Superior temporal gyrus (tissue), 1 donor: Measurements from ENCODE around the gene HOXA11.

ENCODE experiments used
- DNase-seq: peaks from one replicate; pipeline ENCODE4 v3.0.0-alpha.2; 2016; ENCODE audit errors: extremely low spot score

Gene HOXA11

DNA sequence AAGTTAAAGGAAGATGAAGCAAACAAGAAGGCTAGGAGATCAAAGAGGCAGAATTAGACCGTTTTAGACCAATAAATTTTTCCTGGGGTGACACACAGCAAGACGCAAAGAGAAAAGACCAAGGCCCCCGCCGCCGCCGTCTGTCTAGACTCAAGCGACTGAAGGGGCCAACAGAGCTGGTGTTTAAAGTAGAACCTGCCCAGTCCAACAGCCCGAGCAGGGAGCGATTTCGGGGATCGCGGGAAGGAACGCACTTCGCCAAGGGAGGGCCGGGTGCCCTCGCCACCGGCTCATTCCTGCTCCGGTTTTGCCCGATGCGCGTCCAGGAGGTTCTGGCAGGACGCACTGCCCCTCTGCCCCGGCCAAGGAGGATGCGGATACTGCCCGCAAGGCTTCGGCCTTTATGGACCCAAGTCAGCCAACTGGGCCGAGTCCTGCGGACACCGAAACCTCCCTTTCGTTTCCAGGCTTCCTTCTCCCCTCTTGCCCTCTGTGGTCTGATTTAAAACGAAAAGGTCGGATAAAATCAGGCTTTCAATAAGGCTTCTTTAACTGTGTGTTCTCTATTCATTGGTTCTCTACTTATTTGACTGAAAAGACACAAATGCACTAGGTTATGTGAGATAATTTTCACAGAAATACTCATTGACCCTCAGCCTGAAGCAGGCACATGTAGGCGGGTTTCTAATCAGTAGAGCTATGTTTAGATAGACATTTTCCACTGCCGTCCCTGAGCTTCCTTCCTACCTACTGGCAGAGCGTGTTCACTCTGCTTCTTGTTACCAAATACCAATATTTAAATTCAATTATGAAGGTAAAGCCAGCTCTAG is 26.4 kb downstream of the HOXA11 start:
- no peak for DNase-seq

DNA sequence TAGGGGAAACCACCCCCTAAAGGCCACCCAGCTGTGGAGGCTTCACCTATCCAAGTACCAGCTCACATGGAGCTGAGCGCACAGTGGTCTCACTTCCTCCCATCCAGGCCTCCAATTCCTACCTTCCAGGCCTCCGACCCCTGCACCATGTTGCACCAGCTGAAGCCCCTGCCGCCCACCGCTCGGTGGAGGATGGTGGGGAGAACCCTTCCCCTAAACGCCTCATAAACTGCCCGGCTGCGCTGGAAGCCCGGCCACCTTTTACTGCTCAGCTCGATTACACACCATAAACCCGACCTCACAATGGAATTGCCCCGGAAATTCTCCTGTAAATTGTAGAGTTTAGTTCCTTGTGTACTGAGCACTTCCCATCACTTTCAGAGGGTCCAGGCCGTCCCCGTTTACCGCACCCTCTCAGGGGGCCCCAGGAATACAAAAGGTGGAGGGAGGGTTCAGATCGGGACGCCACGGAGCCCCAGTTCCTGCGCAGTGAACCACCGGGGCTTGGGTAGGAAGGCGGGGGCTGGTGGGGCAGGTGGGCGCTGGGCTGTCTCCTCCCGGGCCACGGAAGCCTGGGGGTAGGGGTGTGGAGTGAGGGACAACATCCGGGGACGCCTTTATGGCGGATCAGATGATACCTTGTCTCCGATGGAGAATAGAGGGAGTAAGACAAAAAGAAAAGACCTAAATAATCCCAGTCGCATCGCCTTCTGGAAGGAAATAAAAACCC is 27.2 kb downstream of the HOXA11 start:
- DNase-seq = no peak

DNA sequence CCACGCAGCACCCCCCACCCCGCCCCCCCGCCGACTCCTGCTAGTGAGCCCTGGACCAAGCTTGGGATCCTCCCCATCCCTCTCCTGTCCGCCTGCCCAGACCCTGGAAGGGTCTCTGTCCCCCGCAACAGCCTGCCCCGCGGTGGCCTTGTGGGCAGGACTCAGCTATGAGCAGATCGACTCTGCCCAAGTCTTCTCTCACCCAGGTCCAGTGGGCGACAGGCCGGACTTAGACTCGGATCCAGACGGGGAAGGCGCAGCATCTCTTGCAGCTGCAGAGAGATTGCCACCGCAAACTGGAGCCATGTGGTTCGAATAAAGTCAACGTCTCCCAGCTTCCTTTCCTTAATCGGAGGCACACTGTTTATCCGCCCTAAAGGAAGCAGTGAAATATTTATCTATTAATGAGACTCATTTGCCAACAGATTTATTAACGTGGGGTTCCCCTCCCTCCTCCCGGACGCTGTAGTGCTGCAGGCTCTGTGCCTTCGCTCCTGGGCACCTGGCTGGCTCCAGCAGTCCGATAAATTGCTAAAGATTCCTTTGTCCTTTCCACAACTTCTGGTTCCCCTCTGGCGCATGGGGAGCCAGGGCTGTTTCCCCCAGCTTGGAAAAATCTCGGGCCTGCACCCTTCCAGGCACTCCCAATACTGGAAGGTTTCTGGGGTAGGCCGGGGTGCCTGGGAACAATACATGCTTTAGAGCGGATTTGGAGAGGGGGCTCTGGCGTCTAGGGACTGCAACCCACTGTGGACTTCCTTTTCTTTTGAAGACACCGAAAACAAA is 27.9 kb downstream of the HOXA11 start:
- DNase-seq = no peak

DNA sequence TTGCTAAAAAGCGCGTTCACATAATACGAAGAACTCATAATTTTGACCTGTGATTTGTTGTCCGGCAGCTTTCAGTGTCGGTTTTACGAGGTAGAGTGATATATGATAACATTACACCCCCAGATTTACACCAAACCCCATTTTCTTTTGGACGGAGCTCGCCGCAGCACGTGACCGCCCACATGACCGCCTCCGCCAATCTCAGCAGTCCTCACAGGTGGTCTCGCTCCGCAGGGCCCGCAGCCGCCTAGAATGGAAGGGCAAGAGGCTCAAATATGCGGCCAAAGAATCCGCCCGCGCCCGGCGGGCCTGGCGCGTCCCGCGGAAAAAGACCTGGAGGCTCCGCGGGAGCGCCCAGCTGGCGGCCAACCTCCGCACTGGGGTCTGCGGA is 28.5 kb downstream of the HOXA11 start, which contains the start of gene HOXA7:
Gene HOXA7 (minus strand): TSS at position 168 of the 391 bp plus-strand sequence. CDS start 130 bp downstream, at position 38.
- no peak for DNase-seq

DNA sequence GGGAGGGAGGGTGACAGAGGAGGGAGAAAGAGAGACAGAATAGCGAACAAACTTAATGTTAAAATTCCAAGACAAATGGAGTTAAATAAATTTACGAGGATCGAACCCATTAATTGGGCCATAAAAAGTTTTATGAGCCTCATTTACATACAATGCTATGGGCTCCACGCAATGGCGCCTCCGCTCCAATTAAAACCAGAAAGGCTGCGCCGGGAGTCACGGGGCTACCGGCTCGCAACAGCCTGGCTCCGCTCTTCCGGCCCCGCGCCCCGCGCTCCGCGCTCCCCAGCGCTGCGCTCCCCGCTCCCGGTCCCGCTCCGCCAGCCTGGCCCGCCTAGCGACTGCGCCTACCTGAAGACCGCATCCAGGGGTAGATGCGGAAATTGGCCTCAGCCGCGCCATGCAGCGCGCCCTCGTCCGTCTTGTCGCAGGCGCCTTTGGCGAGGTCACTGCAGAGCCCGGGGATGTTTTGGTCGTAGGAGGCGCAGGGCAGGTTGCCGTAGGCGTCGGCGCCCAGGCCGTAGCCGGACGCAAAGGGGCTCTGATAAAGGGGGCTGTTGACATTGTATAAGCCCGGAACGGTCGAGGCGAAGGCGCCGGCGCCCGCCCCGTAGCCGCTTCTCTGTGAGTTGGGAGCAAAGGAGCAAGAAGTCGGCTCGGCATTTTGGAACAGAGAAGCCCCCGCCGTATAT is 29.1 kb downstream of the HOXA11 start:
- DNase-seq = no peak

DNA sequence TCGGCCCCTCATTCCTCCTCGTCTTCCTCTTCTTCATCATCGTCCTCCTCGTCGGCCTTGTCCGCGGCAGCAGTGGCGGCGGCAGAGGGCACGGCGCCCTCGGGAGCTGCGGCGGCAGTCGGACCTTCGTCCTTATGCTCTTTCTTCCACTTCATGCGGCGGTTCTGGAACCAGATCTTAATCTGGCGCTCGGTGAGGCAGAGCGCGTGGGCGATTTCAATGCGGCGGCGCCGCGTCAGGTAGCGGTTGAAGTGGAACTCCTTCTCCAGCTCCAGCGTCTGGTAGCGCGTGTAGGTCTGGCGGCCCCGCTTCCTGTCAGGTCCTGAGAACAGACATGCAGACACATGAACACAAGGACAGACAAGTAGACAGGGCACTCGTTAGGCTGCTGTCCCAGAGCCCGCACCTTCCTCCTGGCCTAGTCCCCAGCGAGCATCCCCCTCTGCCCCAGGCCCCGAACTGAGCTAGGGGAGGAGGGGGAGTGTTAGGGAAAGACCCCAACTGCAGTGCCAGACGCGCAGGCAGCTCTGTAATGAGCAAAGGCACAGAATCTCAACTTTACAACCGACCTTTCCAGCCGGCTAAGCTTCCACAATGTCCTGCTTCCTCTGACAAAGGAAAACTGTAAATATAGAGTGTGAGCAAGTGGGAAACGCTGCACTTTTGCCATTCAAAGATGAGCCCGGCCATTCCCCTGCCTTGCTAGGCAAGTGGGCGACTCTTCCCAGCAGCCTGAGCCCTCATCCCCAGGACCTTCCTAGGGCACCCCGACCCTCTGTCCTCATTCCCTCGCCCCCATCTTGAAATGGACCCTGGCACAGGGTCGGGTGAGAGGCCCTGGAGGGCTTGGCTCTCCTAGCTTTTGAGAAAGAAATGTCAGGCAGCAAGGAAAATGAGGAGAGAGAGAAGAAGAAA is 29.9 kb downstream of the HOXA11 start:
- DNase-seq = no peak

DNA sequence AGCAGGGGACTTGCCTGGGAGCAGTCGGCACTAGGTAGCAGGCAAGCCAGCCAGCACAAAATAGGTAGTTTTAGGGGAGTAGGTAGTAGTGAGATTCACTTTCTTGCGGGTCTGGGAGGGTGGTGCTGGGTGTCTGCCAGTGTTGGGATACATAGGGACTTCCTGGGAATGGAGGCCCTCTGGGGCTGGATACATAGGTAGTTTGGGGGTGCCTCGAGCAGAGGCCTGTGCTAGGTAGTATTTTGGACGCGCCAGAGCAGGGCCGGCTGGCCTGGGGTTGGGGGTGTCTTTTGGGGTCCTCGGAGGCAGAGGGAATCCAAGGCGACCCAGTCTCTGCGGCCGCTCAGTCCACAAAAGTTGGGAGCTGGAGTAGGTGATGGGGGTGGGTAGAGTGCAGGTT is 30.7 kb downstream of the HOXA11 start:
- no peak for DNase-seq

DNA sequence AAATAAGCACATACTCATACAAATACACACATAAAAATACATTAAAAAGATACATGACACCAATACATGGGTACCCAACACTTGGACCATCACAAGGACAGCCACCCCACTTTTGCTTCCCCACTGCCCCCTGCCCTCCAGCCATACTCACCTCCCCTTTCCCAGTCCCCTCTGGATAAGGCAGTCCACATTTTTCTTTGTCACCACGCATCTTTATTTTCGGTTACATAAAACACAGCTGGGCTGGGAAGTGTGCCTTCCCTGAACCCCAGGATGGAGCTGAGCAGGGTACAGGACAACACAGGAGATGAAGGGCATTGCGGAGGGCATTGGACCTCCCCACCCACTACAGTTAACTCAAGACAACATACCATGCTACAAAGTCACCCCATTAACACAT is 31.5 kb downstream of the HOXA11 start:
- DNase-seq = no peak

DNA sequence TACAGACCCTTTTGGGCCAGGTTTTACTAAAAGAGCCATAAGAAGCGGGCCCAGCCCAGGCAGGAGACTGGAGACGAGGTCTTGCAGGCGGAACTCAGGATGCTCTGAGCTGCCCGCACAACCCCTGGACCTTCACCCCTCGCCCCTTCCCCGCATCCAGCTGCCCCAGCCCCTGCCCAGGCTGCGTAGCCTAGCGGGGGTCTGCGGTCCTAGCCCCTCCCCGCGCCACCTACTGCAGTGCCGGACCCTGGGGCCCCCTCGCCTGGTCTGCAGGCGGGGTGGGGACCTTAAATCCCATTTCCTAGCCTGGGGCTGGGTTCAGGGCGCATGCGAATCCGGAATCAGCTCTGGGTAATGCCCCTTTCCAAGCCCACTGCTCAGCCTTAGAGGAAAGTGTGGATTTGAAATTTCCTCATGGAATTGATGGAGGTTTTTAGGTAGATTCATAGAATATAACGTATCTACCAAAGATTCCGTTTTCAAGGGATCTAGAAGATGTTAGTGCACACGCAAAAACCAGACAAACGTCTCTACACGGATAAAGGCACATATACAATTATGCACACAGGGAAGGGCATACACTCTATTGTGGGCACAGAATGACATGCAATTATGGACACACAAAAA is 32.1 kb downstream of the HOXA11 start:
- DNase-seq = no peak

DNA sequence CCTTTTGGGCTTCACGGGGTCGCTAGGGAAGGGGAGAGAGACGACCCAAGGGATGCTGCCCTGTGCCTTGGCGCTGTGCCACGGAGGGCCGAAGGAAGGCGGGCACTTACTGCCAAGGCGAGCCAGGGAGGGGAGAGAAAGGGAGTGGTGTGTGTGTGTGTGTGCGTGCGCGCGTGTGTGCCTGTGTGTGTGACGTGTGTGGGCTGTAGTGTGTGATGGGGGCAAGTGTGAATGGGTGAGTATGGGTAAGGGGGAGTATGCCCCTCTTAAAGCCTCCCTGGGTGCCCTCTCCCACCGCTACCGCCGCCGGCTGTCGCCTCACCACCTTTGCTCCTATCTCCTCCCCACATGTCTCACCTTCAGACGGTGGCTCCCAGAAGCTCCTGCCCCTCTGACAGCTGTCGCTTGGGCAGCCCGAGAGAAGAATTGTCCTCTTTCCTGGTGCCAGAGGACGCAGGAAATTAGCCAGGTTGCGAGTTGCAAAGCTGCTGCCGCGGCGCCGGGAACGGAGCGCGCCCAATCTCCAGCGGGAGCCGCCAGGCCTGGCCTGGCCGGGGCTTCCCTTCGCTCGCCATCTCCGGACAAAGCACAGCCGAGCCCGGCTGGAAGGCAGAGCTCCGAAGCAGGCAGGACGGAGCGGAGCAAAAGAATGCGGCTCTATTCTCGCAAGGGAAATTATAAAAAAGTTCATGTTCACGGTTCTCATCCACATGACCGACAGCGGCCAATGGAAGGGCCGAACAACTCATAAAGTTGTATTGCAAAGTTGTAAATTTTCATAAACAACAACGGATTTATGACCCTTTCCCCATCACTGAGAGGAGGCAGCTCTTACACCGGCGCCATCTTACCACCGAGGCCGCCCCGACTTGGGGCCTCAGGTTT is 32.9 kb downstream of the HOXA11 start, which contains the start of gene HOXA3:
Gene HOXA3 (minus strand): TSS at position 653 of the 885 bp plus-strand sequence. CDS start 41,943 bp downstream, outside the sequence.
- no peak for DNase-seq

DNA sequence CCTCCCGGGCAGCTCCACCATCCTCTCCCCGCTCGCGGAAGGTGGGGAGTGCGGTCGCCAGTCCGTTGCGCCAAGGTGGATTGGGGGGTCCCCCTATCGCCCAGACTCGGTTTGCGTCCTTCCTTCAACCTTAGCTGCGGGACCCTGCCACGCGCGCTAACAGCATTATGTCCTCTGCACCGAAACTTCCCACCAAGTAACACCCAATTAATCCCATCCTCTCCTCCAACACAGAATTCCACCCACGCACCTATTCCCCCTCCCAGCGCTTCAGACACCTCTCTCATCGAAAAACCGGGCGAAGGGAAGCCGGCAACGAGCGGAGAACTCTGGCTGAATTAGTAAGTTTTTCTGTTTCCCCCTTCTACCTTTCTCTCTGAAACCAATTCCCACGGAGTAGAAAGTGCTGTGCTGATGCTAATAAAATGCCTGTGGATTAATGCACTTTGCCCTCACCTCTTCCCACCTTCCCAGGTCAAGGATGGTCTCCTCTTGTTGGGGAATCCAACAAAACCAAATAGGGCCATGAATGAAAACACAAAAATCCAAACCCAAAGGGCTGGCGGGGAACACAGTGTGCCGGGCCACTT is 33.6 kb downstream of the HOXA11 start:
- no peak for DNase-seq

DNA sequence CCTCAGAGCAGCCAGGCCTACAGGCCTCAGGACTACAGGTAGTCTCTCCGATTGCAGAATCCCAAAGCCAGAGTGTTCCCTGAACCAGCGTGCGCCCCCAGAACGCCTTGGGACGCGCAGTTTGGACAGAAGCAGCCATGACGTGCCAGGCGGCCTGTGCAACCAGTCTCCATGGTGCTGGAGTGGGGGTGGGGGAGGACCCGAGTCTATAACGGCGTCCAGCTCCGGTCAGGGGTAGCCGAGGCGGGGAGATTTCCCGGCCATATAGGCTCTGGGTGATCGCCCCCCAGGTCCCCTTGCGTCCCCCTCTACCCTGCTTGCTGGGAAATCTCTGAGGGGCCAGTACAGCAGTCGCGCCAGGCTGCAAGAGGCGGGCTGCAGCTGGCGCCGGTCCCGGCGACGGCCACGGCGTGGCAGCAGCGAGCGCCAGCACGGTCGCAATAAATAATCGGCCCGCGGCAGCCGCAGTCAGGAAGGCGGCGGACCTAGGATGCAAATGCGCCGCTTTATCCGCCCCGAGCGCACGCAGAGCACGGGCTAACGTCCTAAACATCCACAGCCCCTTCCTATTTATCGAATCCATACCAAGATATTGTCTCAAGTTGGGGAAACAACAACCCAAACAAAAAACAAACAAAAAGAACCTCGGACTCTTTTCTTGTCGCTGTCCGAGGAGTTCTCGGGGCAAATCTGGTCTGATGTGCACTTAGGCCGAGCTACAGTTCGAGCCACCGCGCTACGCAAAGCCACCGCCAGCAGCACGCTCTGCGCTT is 34.3 kb downstream of the HOXA11 start:
- no peak for DNase-seq

DNA sequence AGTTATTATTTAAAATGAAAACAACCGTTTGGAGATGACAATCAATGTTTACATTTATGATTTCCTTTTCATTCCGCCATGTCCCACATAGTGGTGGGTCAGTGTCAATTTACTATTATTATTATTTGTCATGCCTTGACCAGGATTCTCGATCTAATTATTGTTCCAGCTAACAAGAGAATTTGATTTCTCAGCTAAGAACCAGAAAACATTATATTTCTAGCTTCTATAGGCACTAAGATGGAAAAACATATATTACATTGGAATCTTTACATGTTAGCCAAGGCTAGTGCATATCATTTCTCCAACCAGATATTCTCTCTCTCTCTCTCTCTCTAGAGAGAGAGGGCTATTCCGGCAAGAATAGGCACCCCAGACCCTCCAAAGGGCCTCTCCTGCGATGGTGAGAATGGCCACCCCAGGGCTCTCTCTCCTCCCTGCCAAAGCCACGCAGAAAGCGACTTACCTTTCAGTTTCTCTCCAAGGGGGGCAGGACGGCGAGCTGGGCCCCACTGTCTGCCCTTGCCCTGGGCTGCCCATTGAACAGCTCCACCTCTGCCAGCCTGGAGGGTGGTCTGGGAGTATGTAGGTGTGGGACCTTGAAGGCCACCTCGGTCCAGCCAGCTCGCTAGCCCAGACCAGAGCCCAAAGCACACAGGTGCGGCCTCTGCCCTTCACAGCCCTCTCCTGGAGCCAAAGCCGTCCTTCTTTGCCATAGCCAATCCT is 35.0 kb downstream of the HOXA11 start:
- DNase-seq = no peak

DNA sequence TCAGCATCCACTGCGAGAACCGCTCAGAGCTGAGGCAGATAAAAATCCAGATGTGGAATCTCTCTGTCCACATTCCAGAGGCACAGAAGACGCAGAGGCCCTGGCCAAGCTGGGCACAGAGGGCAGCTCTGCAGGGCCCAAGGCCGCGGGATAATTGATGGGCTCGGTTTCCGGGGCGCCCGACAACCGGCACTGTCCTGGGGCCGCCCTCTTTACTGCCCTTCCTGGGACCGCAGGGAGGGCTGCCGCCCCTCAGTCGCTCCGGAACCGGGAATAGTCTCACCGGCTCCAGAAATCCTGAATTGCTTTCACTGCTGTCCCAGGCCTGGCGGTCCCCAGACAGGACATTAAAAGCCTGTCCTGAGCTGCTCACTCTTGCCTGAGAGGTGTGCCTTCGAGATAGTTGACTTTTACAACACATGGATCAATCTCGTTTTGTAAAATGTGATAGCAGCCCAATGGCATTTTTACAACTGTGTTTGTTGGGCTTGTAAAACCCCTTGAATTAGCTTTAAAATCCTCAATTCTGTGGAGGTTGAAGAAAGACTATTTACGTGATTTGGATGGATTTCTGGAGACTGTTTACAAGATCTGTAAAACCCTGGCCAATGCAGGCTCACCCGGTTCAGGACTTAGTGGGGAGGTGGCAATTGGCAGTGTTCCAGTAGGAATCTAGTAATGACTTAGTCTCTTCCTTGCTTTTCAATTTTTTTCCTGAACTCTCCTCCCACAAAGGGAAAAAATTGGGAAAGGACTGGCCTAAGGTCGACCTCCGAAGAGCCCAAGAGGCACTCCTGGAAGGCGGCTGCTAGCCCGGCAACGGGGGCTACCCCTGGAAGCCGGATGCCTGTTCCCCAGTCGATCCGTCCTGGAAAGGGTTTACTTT is 36.0 kb downstream of the HOXA11 start:
- DNase-seq = no peak

DNA sequence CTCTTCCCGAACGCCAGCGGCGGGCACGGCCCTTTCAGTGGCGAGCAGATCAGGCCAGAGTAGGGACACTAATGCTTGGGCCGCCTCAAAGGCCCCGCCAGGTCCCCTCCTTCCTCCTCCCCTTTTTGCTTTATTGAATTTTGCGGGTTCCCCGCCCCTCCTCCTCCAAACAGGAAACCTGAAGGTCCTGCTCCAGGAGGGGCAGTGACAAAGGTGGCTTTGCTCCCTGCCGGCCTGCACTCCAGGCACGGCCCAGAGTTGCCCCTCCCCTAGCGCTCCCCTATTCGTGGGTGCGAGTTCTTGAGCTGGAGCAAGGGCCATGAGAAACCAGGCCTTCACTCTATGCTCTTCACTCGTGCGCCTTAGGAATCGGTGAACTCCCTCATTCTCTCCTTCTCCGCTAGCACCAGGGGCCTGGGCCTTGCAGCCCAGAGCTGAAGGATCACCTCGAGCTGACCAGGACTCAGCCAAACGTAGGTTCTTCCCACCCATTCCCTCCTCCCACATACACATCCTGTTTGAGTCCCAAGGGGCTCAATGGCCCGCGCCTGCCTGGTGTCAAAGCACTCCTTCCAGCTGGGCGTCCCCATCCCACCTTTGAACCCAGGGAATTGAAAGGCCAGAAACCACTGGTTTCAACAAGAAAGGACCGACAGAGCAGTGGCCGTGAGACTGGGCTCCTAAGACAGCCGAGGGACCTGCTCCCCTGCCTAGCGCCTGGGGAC is 36.8 kb downstream of the HOXA11 start:
- DNase-seq = no peak
